ENCODE measurements around the gene CHMP6.

The CHMP6 gene

GRCh38 chr17:80962356-80963329, 29.0 kb upstream of the CHMP6 start:
- TF ChIP-seq CTCF (IDR thresholded peaks at IDR 0.05; ENCODE audit: low read depth, low read length, missing control alignments) = no peak
- H3K4me3 ChIP-seq (ENCODE audit: low read depth, low read length) = no peak overlapping the region
- DNase-seq (ENCODE audit: low read depth) = no peak

GRCh38 chr17:80963812-80964543, 27.7 kb upstream of the CHMP6 start:
- no peak overlapping the region for H3K4me3 ChIP-seq (ENCODE audit: low read depth, low read length)
- DNase-seq (ENCODE audit: low read depth) = no peak
- no peak for TF ChIP-seq CTCF (IDR thresholded peaks at IDR 0.05; ENCODE audit: low read depth, low read length, missing control alignments)

- no peak overlapping the region for H3K4me3 ChIP-seq (ENCODE audit: low read depth, low read length)
- no peak for DNase-seq (ENCODE audit: low read depth)
- no peak for TF ChIP-seq CTCF (IDR thresholded peaks at IDR 0.05; ENCODE audit: low read depth, low read length, missing control alignments)
Observed at GRCh38 chr17:80964544-80964856, 27.1 kb upstream of the CHMP6 start.

GRCh38 chr17:80964859-80965580, 26.6 kb upstream of the CHMP6 start:
- H3K4me3 ChIP-seq (ENCODE audit: low read depth, low read length) = no peak overlapping the region
- TF ChIP-seq CTCF (IDR thresholded peaks at IDR 0.05; ENCODE audit: low read depth, low read length, missing control alignments) = no peak
- DNase-seq (ENCODE audit: low read depth) = no peak

- no peak overlapping the region for H3K4me3 ChIP-seq (ENCODE audit: low read depth, low read length)
- no peak for DNase-seq (ENCODE audit: low read depth)
- TF ChIP-seq CTCF (IDR thresholded peaks at IDR 0.05; ENCODE audit: low read depth, low read length, missing control alignments) = no peak
Observed at GRCh38 chr17:80965606-80966005, 26.0 kb upstream of the CHMP6 start.

GRCh38 chr17:80967404-80967872, 24.2 kb upstream of the CHMP6 start:
- DNase-seq (ENCODE audit: low read depth) = no peak
- no peak for TF ChIP-seq CTCF (IDR thresholded peaks at IDR 0.05; ENCODE audit: low read depth, low read length, missing control alignments)
- H3K4me3 ChIP-seq (ENCODE audit: low read depth, low read length) = no peak overlapping the region

Measured in GM12864 (cell line).